ENCODE measurements around the gene RPL27A. TPM values are rescaled to one million over a fixed set of nuclear protein-coding genes. Genes with fewer than 3 reads are reported as not detected.

RPL27A gene
- total RNA-seq, 1 donor from 2014 or later = 1,130 TPM

GRCh38 chr11:8672346-8672745, 10.2 kb upstream of the RPL27A start:
- no peak for DNase-seq (ENCODE audit: low read depth in 2 of 2)

DNA sequence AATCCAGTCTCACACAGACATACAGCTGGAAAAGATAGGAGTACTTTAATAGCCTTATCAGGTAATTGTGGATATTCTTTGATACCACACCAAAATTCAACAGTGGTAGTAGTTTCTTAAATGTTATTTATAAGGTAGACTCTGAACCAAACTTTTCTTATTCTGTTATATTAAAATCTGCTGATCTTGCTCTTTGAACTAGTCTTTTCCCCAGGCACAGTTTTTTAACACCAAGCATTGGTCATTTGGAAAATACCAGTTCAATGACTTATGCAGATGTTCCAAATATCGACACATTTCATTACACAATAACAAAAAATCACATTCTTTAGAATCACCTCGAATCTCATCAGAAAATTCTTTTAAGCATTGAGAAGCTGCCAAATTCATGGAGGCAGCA, 7.7 kb upstream of the RPL27A start:
- no peak for DNase-seq (ENCODE audit: low read depth in 2 of 2)

DNA sequence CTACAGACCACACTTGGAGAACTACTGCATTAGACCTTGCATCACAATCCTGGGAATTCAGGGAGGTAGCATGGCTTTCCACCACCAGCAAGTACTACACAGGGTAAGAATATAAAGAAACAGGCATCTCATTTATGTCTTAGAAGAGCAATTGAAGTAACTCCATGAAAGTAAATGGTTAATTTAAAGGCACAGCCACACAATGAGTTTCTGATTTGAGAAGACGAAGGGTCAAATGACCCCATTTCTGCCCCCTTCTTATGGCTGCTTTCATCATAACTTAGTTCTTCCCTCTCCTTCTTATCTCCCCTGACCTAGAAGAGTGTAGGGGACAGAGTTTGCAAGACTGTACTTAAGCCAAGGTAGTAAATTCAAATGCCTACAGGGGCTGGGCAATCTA, 6.1 kb upstream of the RPL27A start:
- DNase-seq (ENCODE audit: low read depth in 2 of 2) = no peak

- DNase-seq (ENCODE audit: low read depth in 2 of 2) = no peak
These were observed 3.6 kb upstream of the RPL27A start for GRCh38 chr11:8679006-8679405.

DNA sequence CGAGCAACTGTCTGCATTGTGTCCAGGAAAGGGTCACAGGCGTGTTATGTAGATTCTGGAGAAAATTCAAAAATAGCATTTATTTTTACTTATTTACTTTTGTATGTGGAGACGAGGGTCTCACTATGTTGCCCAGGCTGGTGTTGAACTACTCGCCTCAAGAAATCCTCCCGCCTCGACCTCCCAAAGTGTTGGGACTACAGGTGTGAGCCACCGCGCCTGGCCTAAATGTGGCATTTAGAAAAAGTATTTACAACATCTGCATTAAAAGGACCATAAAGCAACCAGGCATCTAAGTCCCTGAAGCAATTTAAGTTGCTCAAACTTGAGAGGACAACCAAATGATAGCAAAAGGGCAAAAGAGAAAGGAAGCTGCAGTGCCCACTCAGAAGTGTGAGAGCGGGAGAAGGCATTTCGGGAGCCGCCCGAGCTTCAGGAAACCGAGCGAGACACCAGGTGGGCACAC, 722 bp upstream of the RPL27A start:
- no peak for DNase-seq (ENCODE audit: low read depth in 2 of 2)

GRCh38 chr11:8683115-8683807, 669 bp downstream of the RPL27A start:
- peak in 1 of 2 donors; percentile 66 for DNase-seq (ENCODE audit: low read depth in 2 of 2)

DNA sequence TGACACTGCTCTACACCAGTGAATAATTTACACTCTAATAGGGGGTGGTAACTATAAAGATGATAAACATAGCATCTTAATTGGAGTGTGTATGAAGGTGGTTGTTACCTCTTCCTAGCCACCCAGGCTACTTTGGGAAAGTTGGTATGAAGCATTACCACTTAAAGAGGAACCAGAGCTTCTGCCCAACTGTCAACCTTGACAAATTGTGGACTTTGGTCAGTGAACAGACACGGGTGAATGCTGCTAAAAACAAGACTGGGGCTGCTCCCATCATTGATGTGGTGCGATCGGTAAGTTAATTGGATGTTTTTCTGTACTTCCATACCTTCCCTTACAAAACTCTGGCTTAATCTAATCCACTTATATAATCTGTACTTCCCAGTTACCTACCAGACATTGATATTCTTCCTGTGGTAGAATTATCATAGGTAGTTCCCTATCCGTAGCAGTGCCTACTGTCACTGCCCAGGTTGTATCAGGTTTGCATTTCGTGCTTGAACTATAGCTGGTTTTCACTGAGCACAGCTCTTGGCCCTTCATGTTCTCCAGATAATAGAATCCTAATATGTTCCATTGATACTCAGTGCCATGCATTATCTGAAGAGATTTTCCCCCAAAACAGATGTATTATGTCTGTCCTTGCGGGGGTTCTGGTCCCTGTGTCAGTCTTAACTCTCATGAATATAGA, 2.2 kb downstream of the RPL27A start:
- no peak for DNase-seq (ENCODE audit: low read depth in 2 of 2)

DNA sequence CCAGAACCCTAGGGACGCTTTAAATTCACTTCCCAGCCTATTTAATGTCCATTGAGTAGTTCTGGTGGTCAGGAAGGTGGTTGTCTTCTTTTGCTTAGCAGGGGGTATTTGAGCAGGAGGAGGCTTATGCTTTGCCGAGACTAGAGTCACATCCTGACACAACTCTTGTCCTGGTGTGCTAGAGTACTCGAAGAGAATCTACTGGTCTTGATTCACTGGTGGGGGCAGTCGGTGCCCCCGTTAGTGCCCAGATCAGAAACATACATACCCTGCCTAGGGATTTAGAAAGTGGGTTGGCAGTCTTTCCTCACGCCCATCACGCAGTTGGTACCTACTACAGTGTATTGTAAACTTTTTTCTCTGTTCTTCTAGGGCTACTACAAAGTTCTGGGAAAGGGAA, 2.7 kb downstream of the RPL27A start:
- DNase-seq (ENCODE audit: low read depth in 2 of 2) = no peak

GRCh38 chr11:8685820-8686219, 3.2 kb downstream of the RPL27A start:
- no peak for DNase-seq (ENCODE audit: low read depth in 2 of 2)

DNA sequence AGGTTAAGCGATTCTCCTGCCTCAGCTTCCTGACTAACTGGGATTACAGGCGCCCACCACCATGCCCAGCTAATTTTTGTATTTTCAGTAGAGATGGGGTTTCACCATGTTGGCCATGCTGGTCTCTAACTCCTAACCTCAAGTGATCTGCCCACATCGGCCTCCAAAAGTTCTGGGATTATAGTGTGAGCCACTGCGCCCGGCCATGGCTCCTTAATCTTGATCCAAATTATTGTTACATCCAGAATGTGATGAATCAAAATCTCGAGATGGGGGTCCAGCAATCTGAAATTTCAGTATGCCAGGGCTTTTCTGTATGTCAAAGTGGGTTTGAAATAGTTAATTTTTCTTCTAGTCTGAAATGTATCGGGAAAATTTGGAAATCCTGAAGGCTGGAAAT, 3.7 kb downstream of the RPL27A start:
- no peak for DNase-seq (ENCODE audit: low read depth in 2 of 2)

- DNase-seq (ENCODE audit: low read depth in 2 of 2) = peak; percentile 96
These were observed 6.1 kb downstream of the RPL27A start for GRCh38 chr11:8688414-8689362.

GRCh38 chr11:8689726-8690255, 7.2 kb downstream of the RPL27A start:
- no peak for DNase-seq (ENCODE audit: low read depth in 2 of 2)

GRCh38 chr11:8690374-8691342, 8.1 kb downstream of the RPL27A start:
- no peak for DNase-seq (ENCODE audit: low read depth in 2 of 2)

GRCh38 chr11:8691601-8692000, 9.0 kb downstream of the RPL27A start:
- no peak for DNase-seq (ENCODE audit: low read depth in 2 of 2)

DNA sequence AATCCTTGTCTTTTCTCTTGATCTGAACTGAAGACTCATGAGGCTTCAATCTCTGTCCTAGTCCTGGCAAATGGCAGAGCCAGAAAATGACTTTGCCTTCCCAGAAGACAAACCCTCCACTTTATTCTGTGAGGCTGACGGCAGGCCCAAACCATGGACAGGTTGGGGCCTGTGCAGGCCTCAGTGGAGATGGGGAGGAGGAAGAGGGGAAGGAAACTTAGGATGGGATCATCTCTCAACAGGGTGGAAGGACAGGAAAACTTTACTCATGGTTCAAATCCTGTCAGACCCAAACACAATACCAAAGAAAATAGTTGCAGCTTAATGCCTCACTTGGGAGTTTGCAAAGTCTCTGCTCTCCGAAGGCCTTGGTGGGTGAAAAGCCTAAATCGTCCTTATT, 9.8 kb downstream of the RPL27A start:
- DNase-seq (ENCODE audit: low read depth in 2 of 2) = no peak

GRCh38 chr11:8693010-8693551, 10.5 kb downstream of the RPL27A start:
- no peak for DNase-seq (ENCODE audit: low read depth in 2 of 2)

GRCh38 chr11:8693555-8693954, 11.0 kb downstream of the RPL27A start:
- DNase-seq (ENCODE audit: low read depth in 2 of 2) = no peak

GRCh38 chr11:8694137-8694536, 11.5 kb downstream of the RPL27A start:
- DNase-seq (ENCODE audit: low read depth in 2 of 2) = no peak

DNA sequence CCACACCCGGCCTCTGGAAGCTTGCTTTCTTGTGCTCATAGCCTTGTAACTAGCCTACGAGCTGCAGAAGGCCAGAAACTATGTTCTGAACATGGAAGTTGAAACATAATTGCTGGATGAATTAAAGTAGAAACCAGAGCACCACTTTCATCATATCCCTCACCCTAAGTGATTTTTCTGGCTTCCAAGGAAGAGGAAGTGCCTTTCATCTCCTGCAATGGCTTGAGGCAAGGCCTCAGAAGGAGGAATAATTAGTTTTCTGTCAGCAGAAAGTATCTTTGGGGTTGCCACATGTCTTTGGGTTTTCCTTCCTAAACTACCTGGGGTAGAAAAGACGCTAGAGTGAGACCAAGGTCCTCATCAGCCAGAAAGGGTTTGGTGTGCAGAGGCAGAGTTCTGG, 14.5 kb downstream of the RPL27A start:
- DNase-seq (ENCODE audit: low read depth in 2 of 2) = no peak

DNA sequence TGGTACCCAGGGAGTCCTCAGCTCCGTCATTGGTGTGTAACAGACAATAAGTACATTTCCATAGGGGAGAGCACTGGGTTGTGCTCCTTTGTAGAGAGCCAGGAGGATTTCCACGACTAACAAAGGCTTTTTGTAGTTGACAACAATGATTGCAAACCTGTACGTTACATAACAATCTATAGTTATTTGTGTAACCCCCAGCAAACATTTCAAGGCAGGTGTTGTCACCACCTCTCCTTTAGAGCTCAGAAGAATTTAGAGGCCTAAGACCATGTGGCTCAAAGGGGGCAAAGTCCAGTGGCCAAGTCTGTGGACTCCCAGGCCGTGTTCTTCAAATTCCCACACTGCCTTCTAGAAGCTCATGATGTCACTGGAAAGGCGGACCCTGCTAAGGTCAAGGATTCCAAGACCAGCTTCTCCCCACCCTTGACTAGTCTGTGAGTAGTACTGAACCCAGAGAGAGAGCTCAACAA, 15.8 kb downstream of the RPL27A start:
- no peak for DNase-seq (ENCODE audit: low read depth in 2 of 2)
